HFF-Myc (cell line): ENCODE results near the gene LPO.

Experiments used
- DNase-seq: peaks from one replicate; pipeline ENCODE4 v3.0.0-alpha.2; 2011; ENCODE audit warnings: low read depth; ENCODE audit errors: extremely low read depth
- H3K4me3 ChIP-seq: replicated peaks from 2 replicates; pipeline ENCODE4 v1.5.1; 2011; ENCODE audit warnings: low read depth, mild to moderate bottlenecking, control low read depth, low read length
- CTCF ChIP-seq: IDR thresholded peaks from 2 replicates; pipeline ENCODE4 v1.5.1; 2012; ENCODE audit warnings: mild to moderate bottlenecking, low read depth, low read length, control low read depth; ENCODE audit errors: missing control alignments

LPO gene

DNA sequence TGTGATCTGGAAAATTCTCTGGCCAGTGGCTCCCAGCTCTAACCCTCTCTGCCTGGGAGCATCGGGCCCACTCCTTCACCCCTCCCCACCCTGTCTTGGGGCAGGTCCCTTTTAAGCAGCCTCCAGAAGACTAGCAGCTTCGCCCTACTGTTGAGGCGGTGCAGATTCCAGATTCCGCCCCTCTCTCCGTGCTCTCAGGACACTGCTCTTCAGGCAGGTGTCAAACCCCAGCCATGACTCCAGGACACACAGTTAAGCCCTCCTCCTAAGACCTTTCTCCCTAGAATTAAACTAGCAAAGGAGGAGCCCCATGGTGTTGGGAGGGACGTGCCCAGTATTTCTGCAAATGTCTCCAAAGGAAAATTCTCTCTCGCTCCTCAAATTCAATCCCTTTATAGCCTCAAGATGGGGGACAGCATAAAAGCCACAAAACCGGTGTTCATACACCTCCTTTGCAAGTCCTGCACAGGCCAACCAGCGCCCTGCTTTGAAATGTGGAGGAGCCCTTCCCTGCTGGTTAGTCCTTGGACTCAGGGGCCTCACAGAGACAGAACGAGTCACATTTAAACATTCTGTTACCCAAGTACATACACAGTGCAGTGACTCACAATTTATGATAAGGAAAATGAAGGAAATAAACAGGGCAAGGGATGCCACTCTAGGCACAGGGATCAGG is 7.2 kb downstream of the LPO start:
- no peak for TF ChIP-seq CTCF
- H3K4me3 ChIP-seq = no peak overlapping the region

DNA sequence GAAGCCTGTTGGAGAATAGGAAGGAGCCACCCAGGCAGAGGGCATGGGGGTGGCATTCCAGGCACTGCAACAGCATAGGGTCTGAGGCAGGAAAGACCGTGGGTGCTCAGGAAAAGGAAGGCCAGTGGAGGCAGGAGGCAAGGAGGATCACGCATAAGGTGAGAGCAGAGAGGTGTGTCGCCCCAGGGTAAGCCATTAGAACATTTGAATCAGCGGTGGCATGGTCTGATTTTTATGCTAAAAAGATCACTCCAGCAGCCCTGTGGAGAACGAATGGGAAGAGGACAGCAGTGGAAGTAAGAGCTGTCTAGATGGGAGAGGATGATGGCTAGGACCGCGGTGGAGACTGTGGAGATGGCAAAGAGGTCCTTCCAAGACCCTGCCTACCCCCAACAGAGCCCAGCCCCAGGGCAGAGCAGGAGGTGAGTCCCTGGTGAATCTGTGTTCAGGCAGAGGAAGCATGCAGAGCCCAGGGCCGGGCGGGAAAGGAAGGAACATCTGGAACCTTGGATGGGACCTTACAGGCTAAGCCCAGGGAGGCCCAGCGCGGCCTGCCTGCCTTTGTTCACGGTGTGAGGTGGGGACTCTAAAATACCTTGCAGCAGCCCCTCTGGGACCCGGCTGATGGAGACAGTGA is 7.8 kb downstream of the LPO start:
- no peak overlapping the region for H3K4me3 ChIP-seq
- DNase-seq = no peak
- TF ChIP-seq CTCF = no peak

More for the DNA sequence above, 7.2 kb downstream of the LPO start:
- no peak for DNase-seq

- TF ChIP-seq CTCF = no peak
- H3K4me3 ChIP-seq = no peak overlapping the region
- DNase-seq = no peak
These were observed 8.4 kb downstream of the LPO start for GRCh38 chr17:58246781-58247180.

GRCh38 chr17:58247511-58248363 is 9.4 kb downstream of the LPO start:
- no peak for TF ChIP-seq CTCF
- no peak overlapping the region for H3K4me3 ChIP-seq
- DNase-seq = no peak

DNA sequence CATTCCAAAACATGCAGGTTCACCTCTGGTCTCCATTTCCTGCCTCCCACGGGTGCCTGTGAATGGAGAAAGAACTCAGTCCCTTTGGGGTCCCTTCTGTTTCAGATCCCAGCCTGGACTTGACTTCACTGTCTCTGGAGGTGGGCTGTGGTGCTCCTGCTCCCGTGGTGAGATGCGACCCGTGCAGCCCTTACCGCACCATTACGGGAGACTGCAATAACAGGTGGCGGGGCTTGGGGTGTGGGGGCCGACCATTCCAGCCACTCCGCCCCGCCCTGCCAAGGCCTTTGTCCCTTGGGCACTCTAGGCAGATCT is 10.5 kb downstream of the LPO start:
- no peak for TF ChIP-seq CTCF
- H3K4me3 ChIP-seq = peak overlapping the region; percentile 38; the same call in 1 of the 2 replicates
- DNase-seq = no peak

GRCh38 chr17:58249270-58250133 is 11.1 kb downstream of the LPO start:
- peak; percentile 19 for DNase-seq
- peak; percentile 81 for TF ChIP-seq CTCF
- H3K4me3 ChIP-seq = peak overlapping the region; percentile 38
